Activated CD8-positive, alpha-beta memory T cell treated with anti-CD3 and anti-CD28 coated beads for 36 hours (primary cell): Measurements from ENCODE around the gene ZNF33A. TPM values are rescaled to one million over a fixed set of nuclear protein-coding genes. Genes with fewer than 3 reads are reported as not detected.
"Not testable (repeated sequence)": the region's sequence is repeated elsewhere in the genome, so short reads cannot be mapped to it uniquely, and the experiment has no call there.

Source experiments
- CTCF ChIA-PET: fragments of 350-600 bp; sonication (Branson Sonifier 250); formaldehyde crosslinking; loops from one replicate; lab custom pipeline; 2021; ENCODE audit warnings: antibody characterized with exemption; lab: Charles Lee
- POLR2A ChIA-PET: fragments of 350-600 bp; sonication (Branson Sonifier 250); formaldehyde crosslinking; loops from one replicate; lab custom pipeline; 2021; ENCODE audit warnings: antibody characterized with exemption; lab: Charles Lee
- total RNA-seq, 2 experiments: library from RNA; stranded (reverse); gene quantifications; one replicate each; pipeline ENCODE4 v1.2.3, GENCODE V29; 2021

The ZNF33A gene
- total RNA-seq = 10 to 100 TPM; 17.6 to 20.5 TPM

- ChIA-PET CTCF (interaction anchor here (0.6 kb wide), 1 partner anchor 34 kb away, joined by 4 read pairs; the partner anchor contains the start of gene ZNF25), POLR2A (interaction anchor here (0.5 to 1.8 kb wide), 5 partner anchors 33 to 393 kb away, joined by 3 to 7 read pairs (median 4); partner anchors contain the start of gene ZNF25)
These were observed at the start of gene ZNF33A for GRCh38 chr10:38010119-38010903. ZNF33A (plus strand) TSS chr10:38010675; CDS start chr10:38012342, 1,667 bp downstream.

- POLR2A ChIA-PET = no interaction called here
- CTCF ChIA-PET = no interaction called here
These were observed 45.5 kb upstream of the ZNF33A start for GRCh38 chr10:37965006-37965405.

- ChIA-PET POLR2A (no interaction called here), CTCF (no interaction called here)
These were observed 38.1 kb upstream of the ZNF33A start for GRCh38 chr10:37972396-37972795.

- CTCF ChIA-PET = no interaction called here
- POLR2A ChIA-PET = interaction anchor here (0.8 to 2.8 kb wide), 5 partner anchors 35 to 428 kb away, joined by 4 to 8 read pairs (median 6); partner anchors contain the start of genes ZNF248, ZNF33A and ZNF37A
These were observed 35.0 kb upstream of the ZNF33A start for GRCh38 chr10:37975401-37975991.

- POLR2A ChIA-PET = interaction anchor here (0.6 to 2.8 kb wide), 7 partner anchors 34 to 427 kb away, joined by 3 to 8 read pairs (median 4); partner anchors contain the start of genes ZNF248, ZNF33A and ZNF37A
These were observed 34.2 kb upstream of the ZNF33A start, which contains the start of gene ZNF25 for GRCh38 chr10:37976091-37976879. ZNF25 (minus strand) TSS chr10:37976647; CDS start chr10:37971722, 4,925 bp downstream.

GRCh38 chr10:37976880-37977203 is 33.6 kb upstream of the ZNF33A start:
- CTCF ChIA-PET = interaction anchor here (0.8 to 1.1 kb wide), 2 partner anchors 33 to 116 kb away, joined by 4 to 6 read pairs; no protein-coding TSS in a partner anchor
- POLR2A ChIA-PET = interaction anchor here (0.6 to 2.8 kb wide), 4 partner anchors 34 to 120 kb away, joined by 3 to 8 read pairs (median 4); partner anchors contain the start of genes ZNF248, ZNF33A and ZNF37A

More at GRCh38 chr10:37976091-37976879, 34.2 kb upstream of the ZNF33A start, which contains the start of gene ZNF25:
- CTCF ChIA-PET = interaction anchor here (0.8 to 1.1 kb wide), 2 partner anchors 34 to 117 kb away, joined by 4 to 6 read pairs; no protein-coding TSS in a partner anchor

GRCh38 chr10:37991655-37992054 is 18.8 kb upstream of the ZNF33A start:
- ChIA-PET POLR2A (no interaction called here), CTCF (no interaction called here)

- ChIA-PET CTCF (no interaction called here), POLR2A (no interaction called here)
These were observed 18.4 kb upstream of the ZNF33A start for GRCh38 chr10:37992083-37992482.

GRCh38 chr10:37998920-37999319 is 11.6 kb upstream of the ZNF33A start:
- CTCF ChIA-PET, POLR2A ChIA-PET: not testable (repeated sequence)

- POLR2A ChIA-PET = not testable (repeated sequence)
These were observed 10.0 kb upstream of the ZNF33A start for GRCh38 chr10:38000474-38000873.

GRCh38 chr10:38003026-38003425 is 7.4 kb upstream of the ZNF33A start:
- ChIA-PET CTCF (no interaction called here), POLR2A (no interaction called here)

More at GRCh38 chr10:38000474-38000873, 10.0 kb upstream of the ZNF33A start:
- CTCF ChIA-PET = not testable (repeated sequence)

- ChIA-PET CTCF (no interaction called here), POLR2A (no interaction called here)
These were observed 6.9 kb upstream of the ZNF33A start for GRCh38 chr10:38003588-38003987.

- POLR2A ChIA-PET = no interaction called here
- CTCF ChIA-PET = no interaction called here
These were observed 2.9 kb upstream of the ZNF33A start for GRCh38 chr10:38007551-38007950.

GRCh38 chr10:38007991-38008390 is 2.5 kb upstream of the ZNF33A start:
- POLR2A ChIA-PET = no interaction called here
- CTCF ChIA-PET = no interaction called here

- ChIA-PET CTCF (no interaction called here), POLR2A (no interaction called here)
These were observed 5.9 kb downstream of the ZNF33A start for GRCh38 chr10:38016354-38016753.

GRCh38 chr10:38019124-38019523 is 8.6 kb downstream of the ZNF33A start:
- POLR2A ChIA-PET, CTCF ChIA-PET: not testable (repeated sequence)

GRCh38 chr10:38025283-38025682 is 14.8 kb downstream of the ZNF33A start:
- CTCF ChIA-PET = no interaction called here
- POLR2A ChIA-PET = no interaction called here

GRCh38 chr10:38027986-38028385 is 17.5 kb downstream of the ZNF33A start:
- CTCF ChIA-PET = no interaction called here
- POLR2A ChIA-PET = interaction anchor here (0.6 kb wide), 1 partner anchor 49 kb away, joined by 3 read pairs; no protein-coding TSS in a partner anchor

GRCh38 chr10:38032886-38033285 is 22.4 kb downstream of the ZNF33A start:
- ChIA-PET POLR2A (no interaction called here), CTCF (no interaction called here)
